ENCODE results near the gene ALDH1A3.

Gene ALDH1A3

DNA sequence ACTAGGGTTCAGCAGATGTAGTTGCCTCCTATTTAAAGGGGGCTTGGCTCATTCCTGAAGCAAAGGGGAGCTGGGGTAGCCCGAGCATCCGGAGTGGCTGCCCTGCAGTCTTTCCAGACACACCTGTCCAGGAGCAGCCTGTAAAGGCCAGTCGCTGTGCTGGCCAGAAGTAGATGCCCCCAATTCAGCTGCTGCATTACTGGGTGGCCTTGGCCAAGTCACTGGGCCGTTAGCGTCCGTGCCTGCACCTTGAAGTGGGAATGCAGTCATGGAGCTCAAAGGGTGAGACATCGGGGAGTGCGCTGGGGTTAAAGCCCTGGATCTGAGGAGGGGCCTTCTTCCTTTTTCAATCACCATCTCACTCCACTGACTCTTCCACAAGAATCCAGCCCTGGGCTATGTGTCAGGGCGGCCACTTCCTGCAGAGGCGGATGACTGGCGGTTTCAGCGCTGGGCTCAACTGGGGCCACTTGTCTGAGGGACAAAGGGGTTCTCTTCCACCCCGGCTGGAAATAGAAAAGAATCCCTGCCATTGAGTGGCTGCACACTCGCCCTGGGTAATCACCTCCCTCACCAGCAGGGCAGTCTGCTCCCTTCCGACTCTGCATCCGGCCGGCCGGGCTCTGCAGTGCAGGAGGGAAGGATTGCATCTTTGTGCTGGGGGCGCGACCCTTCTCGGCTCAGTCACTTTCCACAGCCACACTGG, 11.8 kb downstream of the ALDH1A3 start:
- Histone ChIP-seq H3K27ac (no peak overlapping the region), H3K4me3 (no peak overlapping the region)
- no peak for DNase-seq (ENCODE audit: low spot score)
- TF ChIP-seq, protein P1, sequence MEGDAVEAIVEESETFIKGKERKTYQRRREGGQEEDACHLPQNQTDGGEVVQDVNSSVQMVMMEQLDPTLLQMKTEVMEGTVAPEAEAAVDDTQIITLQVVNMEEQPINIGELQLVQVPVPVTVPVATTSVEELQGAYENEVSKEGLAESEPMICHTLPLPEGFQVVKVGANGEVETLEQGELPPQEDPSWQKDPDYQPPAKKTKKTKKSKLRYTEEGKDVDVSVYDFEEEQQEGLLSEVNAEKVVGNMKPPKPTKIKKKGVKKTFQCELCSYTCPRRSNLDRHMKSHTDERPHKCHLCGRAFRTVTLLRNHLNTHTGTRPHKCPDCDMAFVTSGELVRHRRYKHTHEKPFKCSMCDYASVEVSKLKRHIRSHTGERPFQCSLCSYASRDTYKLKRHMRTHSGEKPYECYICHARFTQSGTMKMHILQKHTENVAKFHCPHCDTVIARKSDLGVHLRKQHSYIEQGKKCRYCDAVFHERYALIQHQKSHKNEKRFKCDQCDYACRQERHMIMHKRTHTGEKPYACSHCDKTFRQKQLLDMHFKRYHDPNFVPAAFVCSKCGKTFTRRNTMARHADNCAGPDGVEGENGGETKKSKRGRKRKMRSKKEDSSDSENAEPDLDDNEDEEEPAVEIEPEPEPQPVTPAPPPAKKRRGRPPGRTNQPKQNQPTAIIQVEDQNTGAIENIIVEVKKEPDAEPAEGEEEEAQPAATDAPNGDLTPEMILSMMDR (IDR thresholded peaks at IDR 0.05): no peak

DNA sequence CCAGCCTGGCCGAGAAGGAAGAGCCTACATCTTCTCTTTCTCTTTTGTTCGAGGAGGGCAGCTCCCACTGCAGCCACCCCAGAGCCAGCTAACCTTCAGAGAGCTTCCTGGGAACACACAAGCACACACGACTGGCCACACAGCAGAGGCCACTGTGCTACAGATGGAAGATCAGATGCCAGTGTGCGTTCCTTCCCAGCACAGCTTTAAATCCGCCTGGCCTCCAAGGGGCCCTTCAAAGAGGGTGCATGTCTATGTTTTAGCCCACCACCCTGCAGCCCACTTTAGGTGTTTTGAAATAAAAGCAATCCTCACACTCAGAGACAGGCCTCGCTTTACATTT, 12.4 kb downstream of the ALDH1A3 start:
- Histone ChIP-seq H3K27ac (no peak overlapping the region), H3K4me3 (no peak overlapping the region)
- TF ChIP-seq, protein P1 (IDR thresholded peaks at IDR 0.05): no peak
- no peak for DNase-seq (ENCODE audit: low spot score)

DNA sequence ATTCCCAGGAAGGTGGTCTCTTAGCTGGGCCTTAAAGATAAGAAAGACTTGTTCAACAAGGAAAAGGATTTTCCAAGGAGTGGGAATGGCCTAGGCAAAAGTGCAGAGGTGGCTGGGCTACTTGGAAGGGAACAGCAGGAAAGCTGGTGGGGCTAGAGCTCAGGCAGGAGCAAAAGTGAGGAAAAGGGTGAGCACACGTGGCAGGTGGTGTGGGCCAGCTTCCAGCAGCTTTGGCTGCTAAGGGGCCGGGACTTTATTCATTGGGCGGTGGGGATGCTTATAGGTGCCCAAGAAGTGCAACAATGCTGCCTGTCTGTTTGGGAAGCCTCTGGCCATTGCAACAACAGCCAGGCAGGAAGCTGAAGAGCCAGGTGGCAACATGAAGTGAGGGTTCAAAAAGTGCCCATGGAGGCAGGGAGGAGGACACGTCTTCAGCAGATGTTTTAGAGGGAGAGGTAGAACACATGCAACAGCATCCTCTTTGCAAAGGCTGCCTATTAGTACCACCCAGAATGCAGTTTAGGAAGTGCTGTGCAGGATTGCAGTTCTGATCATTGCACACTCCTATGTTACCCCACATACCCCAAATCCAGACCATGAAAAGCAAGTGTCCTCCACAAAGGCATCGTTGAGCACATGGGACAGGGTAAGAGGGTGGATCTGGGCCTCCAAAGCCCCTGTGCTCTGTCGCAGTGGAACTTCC, 13.8 kb downstream of the ALDH1A3 start:
- TF ChIP-seq, protein P1 (IDR thresholded peaks at IDR 0.05): no peak
- Histone ChIP-seq H3K4me3 (peak overlapping the region; percentile 20), H3K27ac (no peak overlapping the region)
- DNase-seq (ENCODE audit: low spot score): no peak

DNA sequence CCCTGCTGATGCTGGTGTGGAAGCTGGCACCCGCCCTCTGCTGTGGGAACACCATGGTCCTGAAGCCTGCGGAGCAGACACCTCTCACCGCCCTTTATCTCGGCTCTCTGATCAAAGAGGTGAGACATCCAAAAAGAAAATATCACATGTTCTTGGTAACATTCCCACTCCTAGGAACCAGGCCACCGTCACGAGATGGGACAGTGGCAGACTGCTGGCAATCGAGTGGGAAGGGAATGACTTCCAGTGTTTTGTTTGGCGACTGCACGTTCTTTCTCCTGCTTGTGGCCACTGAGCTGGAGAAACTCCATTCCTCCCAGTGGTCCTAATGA, 14.3 kb downstream of the ALDH1A3 start:
- TF ChIP-seq, protein P1 (IDR thresholded peaks at IDR 0.05): no peak
- peak overlapping the region; percentile 20 for H3K4me3 ChIP-seq
- DNase-seq (ENCODE audit: low spot score): no peak
- no peak overlapping the region for H3K27ac ChIP-seq

DNA sequence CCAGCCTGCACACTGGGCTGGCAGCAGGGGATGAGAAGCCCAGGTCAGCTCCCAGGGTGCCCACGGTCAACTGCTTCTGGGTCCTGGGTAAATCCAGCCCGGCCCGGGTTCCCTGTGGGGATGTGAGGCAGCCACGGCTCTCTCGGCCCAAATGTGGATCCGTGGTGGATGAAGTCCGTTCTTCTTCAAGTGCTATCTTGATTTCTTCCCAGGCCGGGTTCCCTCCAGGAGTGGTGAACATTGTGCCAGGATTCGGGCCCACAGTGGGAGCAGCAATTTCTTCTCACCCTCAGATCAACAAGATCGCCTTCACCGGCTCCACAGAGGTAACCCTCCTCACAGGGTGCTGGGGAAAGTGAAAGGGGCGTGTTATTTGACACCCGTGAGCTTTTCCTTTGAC, 16.1 kb downstream of the ALDH1A3 start:
- DNase-seq (ENCODE audit: low spot score): no peak
- TF ChIP-seq, protein P1 (IDR thresholded peaks at IDR 0.05): no peak
- H3K4me3 ChIP-seq: no peak overlapping the region
- no peak overlapping the region for H3K27ac ChIP-seq

DNA sequence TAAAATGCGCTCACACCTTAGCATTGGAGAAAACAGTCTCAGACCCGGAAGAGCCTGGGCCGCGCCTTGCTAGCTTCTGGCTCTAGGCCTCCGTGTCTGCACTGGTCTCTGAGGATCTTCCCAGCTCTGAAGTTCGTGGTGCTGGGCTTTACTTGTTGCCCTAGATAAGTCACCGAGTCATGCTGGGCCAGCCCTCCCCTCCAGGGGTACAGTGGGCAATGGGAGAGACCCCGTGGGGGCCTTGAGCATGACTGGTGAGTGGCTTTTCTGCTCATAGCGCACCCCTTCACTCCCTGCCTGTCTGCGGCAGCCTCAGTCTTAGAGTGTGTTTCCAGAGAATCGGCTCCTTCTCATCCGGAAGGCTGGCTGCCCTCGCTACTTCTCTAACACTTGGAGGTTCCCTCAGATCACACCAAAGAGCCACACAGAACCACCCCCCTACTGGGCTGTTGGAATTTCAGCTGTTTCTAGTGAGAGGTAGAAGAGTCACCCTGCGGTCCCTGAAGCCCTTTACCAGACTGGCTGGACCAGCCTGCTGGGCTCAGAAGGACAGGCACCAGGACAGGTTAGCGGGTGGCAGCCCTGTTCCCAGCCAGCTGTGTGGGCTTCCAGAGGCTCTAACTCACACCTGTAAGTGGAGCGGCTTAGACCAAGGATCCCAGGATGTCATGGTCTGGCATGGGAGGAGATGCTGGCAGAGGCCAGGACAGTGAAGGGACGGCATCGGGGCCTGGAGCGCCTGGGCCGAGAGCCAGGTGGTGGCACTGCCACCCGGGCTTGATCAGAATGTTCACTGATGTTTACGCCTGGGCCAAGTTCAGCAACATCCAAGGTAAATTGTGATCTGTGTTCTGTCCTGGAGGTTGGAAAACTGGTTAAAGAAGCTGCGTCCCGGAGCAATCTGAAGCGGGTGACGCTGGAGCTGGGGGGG, 17.9 kb downstream of the ALDH1A3 start:
- Histone ChIP-seq H3K27ac (no peak overlapping the region), H3K4me3 (no peak overlapping the region)
- TF ChIP-seq, protein P1 (IDR thresholded peaks at IDR 0.05): no peak
- no peak for DNase-seq (ENCODE audit: low spot score)

Data from coronary artery (tissue), 2 donors.